LNCaP clone FGC (cell line): ENCODE measurements around the gene POGZ.
"Not testable (repeated sequence)": the region's sequence is repeated elsewhere in the genome, so short reads cannot be mapped to it uniquely, and the experiment has no call there.

Experiments
- DNase-seq: peaks from one replicate; pipeline ENCODE4 v3.0.0-alpha.2; 2011; ENCODE audit warnings: low read depth
- H3K4me3 ChIP-seq: 2 replicates; pipeline ENCODE4 v1.5.1; 2011; ENCODE audit warnings: mild to moderate bottlenecking, low read depth, low read length, control low read depth
- TF ChIP-seq, protein P1 (sequence below): IDR thresholded peaks from 2 replicates; pipeline ENCODE4 v1.5.1; 2012; ENCODE audit warnings: mild to moderate bottlenecking; ENCODE audit not compliant: control insufficient read depth, insufficient read depth; ENCODE audit errors: extremely low read depth

POGZ gene

GRCh38 chr1:151403612-151404011 is 55.7 kb downstream of the POGZ start:
- DNase-seq, result no peak
- TF ChIP-seq, protein P1, sequence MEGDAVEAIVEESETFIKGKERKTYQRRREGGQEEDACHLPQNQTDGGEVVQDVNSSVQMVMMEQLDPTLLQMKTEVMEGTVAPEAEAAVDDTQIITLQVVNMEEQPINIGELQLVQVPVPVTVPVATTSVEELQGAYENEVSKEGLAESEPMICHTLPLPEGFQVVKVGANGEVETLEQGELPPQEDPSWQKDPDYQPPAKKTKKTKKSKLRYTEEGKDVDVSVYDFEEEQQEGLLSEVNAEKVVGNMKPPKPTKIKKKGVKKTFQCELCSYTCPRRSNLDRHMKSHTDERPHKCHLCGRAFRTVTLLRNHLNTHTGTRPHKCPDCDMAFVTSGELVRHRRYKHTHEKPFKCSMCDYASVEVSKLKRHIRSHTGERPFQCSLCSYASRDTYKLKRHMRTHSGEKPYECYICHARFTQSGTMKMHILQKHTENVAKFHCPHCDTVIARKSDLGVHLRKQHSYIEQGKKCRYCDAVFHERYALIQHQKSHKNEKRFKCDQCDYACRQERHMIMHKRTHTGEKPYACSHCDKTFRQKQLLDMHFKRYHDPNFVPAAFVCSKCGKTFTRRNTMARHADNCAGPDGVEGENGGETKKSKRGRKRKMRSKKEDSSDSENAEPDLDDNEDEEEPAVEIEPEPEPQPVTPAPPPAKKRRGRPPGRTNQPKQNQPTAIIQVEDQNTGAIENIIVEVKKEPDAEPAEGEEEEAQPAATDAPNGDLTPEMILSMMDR, result no peak
- H3K4me3 ChIP-seq, result no peak overlapping the region

DNA sequence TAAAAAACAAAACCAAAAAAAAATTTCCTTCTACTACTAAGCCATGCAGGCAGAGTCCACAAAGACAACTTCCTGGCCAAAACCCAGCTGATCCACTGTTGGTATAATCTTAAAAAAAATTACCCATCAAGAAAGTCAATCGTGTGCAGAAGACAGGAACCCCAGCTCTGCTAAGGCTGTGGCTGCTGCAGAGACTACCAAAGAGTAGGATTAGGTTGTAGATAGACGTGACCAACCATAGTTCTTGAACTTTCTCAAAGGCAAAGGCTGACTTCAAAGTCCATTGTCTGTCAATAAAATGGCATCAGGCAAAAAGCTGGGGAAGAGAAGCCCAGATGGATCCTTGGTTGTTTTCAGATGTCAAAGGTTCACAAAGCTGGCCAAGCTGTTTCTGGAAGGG is 56.5 kb downstream of the POGZ start:
- no peak overlapping the region for H3K4me3 ChIP-seq
- TF ChIP-seq, protein P1, result no peak
- DNase-seq, result no peak

DNA sequence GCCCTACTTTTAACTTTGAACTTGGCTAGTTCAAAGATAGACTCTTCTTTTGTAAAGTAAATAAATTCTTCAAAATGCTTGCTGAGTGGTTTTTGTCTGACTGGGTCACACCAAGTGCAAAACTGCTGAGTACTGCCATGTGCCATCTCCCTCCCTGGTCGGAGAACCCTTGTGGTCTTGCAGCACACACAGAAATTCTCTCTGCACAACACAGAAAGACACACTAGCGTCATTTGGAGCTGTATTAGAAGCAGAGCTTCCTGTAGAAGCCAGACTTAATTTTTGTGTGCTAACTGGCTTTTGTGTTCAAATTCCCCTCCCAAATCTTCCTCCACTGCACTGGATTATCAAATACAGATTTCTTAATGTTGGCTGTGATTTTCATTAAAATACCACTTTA is 57.4 kb downstream of the POGZ start:
- TF ChIP-seq, protein P1, result no peak
- no peak for DNase-seq
- H3K4me3 ChIP-seq, result no peak overlapping the region

GRCh38 chr1:151401125-151401788 is 58.0 kb downstream of the POGZ start:
- DNase-seq, result no peak
- TF ChIP-seq, protein P1, result no peak
- H3K4me3 ChIP-seq, result no peak overlapping the region

GRCh38 chr1:151399324-151400171 is 59.7 kb downstream of the POGZ start, which contains the start of gene PSMB4:
Gene PSMB4, plus strand, starts transcription at chr1:151399573. Its CDS starts 15 bp downstream, at chr1:151399588.
- peak within 1 kb of the TSS; percentile 98 for H3K4me3 ChIP-seq
- peak; percentile 88 for DNase-seq
- TF ChIP-seq, protein P1, result peak; percentile 80

DNA sequence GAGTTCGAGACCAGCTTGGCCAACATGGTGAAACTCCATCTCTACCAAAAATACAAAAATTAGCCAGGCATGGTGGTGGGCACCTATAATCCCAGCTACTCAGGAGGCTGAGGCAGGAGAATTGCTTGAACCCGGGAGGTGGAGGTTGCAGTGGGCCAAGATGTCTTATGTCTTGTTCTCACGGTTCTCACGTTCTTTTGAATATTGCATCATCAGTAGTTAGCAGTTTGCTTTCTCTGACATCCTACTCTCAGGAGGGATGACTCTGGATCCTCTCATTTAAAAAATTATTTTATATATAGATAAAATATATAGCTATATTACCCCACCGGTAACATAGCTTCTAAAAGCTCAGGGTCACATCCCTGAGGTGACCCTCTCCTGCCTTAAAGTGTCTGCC is 63.0 kb downstream of the POGZ start:
- H3K4me3 ChIP-seq, DNase-seq: not testable (repeated sequence)

DNA sequence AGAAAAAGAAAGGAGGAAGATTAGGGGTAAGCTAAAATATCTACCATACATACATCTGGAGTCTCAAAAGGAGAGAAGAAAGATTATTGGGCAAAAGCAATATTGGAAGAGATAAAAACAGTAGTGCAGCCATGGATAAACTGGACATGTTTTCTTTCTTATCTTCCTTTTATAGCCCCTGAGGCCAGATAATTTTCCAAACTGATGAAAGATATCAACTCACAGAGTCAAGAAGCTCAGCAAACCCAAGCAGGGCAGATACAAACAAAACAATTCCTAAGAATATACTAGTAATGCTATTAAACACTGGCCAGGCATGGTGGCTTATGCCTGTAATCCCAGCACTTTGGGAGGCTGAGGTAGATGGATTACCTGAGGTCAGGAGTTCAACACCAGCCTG is 65.7 kb downstream of the POGZ start:
- DNase-seq, result no peak
- TF ChIP-seq, protein P1, result no peak
- no peak overlapping the region for H3K4me3 ChIP-seq
